Right kidney (tissue), 9 donors: ENCODE results near the gene FJX1.

ENCODE experiments used
- DNase-seq: peaks from one replicate; pipeline ENCODE4 v3.0.0-alpha.2; 2016
- long read RNA-seq, 8 donors: transcript quantifications; one replicate each; lab custom pipeline, GENCODE V29; 2026

FJX1 gene
- long read RNA-seq, donor 1, transcript FJX1-201 (1 exons, 2,450 nt), result major isoform, 25 of 25 reads
- long read RNA-seq, donor 1, partial matches to known transcripts, result 0 of 25 reads
- long read RNA-seq, donor 1, other reads (novel, unspliced or antisense), result 0 of 25 reads
- long read RNA-seq, donor 2, transcript FJX1-201 (1 exons, 2,450 nt), result major isoform, 9 of 9 reads
- long read RNA-seq, donor 2, partial matches to known transcripts, result 0 of 9 reads
- long read RNA-seq, donor 2, other reads (novel, unspliced or antisense), result 0 of 9 reads
- long read RNA-seq, donor 3, transcript FJX1-201 (1 exons, 2,450 nt), result major isoform, 12 of 12 reads
- long read RNA-seq, donor 3, partial matches to known transcripts, result 0 of 12 reads
- long read RNA-seq, donor 3, other reads (novel, unspliced or antisense), result 0 of 12 reads
- long read RNA-seq, donor 4, transcript FJX1-201 (1 exons, 2,450 nt), result major isoform, 27 of 27 reads
- long read RNA-seq, donor 4, partial matches to known transcripts, result 0 of 27 reads
- long read RNA-seq, donor 4, other reads (novel, unspliced or antisense), result 0 of 27 reads
- long read RNA-seq, donor 5, transcript FJX1-201 (1 exons, 2,450 nt), result major isoform, 23 of 23 reads
- long read RNA-seq, donor 5, partial matches to known transcripts, result 0 of 23 reads
- long read RNA-seq, donor 5, other reads (novel, unspliced or antisense), result 0 of 23 reads
- long read RNA-seq, donor 6, transcript FJX1-201 (1 exons, 2,450 nt), result major isoform, 23 of 23 reads
- long read RNA-seq, donor 6, partial matches to known transcripts, result 0 of 23 reads
- long read RNA-seq, donor 6, other reads (novel, unspliced or antisense), result 0 of 23 reads
- long read RNA-seq, donor 7, transcript FJX1-201 (1 exons, 2,450 nt), result major isoform, 35 of 35 reads
- long read RNA-seq, donor 7, partial matches to known transcripts, result 0 of 35 reads
- long read RNA-seq, donor 7, other reads (novel, unspliced or antisense), result 0 of 35 reads
- long read RNA-seq, donor 8, transcript FJX1-201 (1 exons, 2,450 nt), result major isoform, 20 of 20 reads
- long read RNA-seq, donor 8, partial matches to known transcripts, result 0 of 20 reads
- long read RNA-seq, donor 8, other reads (novel, unspliced or antisense), result 0 of 20 reads

GRCh38 chr11:35617687-35618496 is at the start of gene FJX1:
TSS of gene FJX1 (plus strand) at chr11:35618460. CDS start at chr11:35618637, 177 bp downstream.
- DNase-seq, result peak; percentile 89

- no peak for DNase-seq
Measured at GRCh38 chr11:35571696-35572095, 46.6 kb upstream of the FJX1 start.

- no peak for DNase-seq
Measured at GRCh38 chr11:35579557-35580396, 38.5 kb upstream of the FJX1 start.

- DNase-seq, result no peak
Measured at GRCh38 chr11:35580397-35580781, 37.9 kb upstream of the FJX1 start.

GRCh38 chr11:35582033-35582432 is 36.2 kb upstream of the FJX1 start:
- DNase-seq, result no peak

- DNase-seq, result no peak
Measured at GRCh38 chr11:35583126-35583525, 35.1 kb upstream of the FJX1 start.

GRCh38 chr11:35583843-35584242 is 34.4 kb upstream of the FJX1 start:
- no peak for DNase-seq

- DNase-seq, result no peak
Measured at GRCh38 chr11:35584321-35584720, 33.9 kb upstream of the FJX1 start.

GRCh38 chr11:35585416-35585815 is 32.8 kb upstream of the FJX1 start:
- no peak for DNase-seq

GRCh38 chr11:35586222-35586621 is 32.0 kb upstream of the FJX1 start:
- DNase-seq, result no peak

- no peak for DNase-seq
Measured at GRCh38 chr11:35587972-35588371, 30.3 kb upstream of the FJX1 start.

- DNase-seq, result no peak
Measured at GRCh38 chr11:35588627-35589026, 29.6 kb upstream of the FJX1 start.

GRCh38 chr11:35589281-35589680 is 29.0 kb upstream of the FJX1 start:
- DNase-seq, result no peak

- DNase-seq, result no peak
Measured at GRCh38 chr11:35590412-35590811, 27.8 kb upstream of the FJX1 start.

GRCh38 chr11:35593143-35593542 is 25.1 kb upstream of the FJX1 start:
- no peak for DNase-seq

- DNase-seq, result no peak
Measured at GRCh38 chr11:35594680-35595079, 23.6 kb upstream of the FJX1 start.

- no peak for DNase-seq
Measured at GRCh38 chr11:35598254-35599125, 19.8 kb upstream of the FJX1 start.

GRCh38 chr11:35600331-35600838 is 17.9 kb upstream of the FJX1 start:
- no peak for DNase-seq

GRCh38 chr11:35602160-35602793 is 16.0 kb upstream of the FJX1 start:
- DNase-seq, result no peak
